HepG2 (cell line): ENCODE data around the gene LRRFIP2. TPM values are rescaled to one million over a fixed set of nuclear protein-coding genes. Genes with fewer than 3 reads are reported as not detected.

Experiments
- BORCS8-MEF2B ChIP-seq: sonication (generic); formaldehyde crosslinking; IDR thresholded peaks from 2 replicates; pipeline ENCODE4 v1.8.0; 2022; ENCODE audit warnings: mild to moderate bottlenecking, missing genetic modification reagents
- MEF2D ChIP-seq: sonication (generic); formaldehyde crosslinking; IDR thresholded peaks from 2 replicates; pipeline ENCODE4 v1.5.1; 2020; ENCODE audit warnings: mild to moderate bottlenecking, missing genetic modification reagents
- NCOA2 ChIP-seq: sonication (generic); formaldehyde crosslinking; IDR thresholded peaks from 2 replicates; pipeline ENCODE4 v1.8.0; 2022; ENCODE audit warnings: inconsistent platforms
- NFYB ChIP-seq: sonication (generic); formaldehyde crosslinking; IDR thresholded peaks from 2 replicates; pipeline ENCODE4 v1.4.0; 2020; ENCODE audit warnings: missing genetic modification reagents
- PRPF4 ChIP-seq: fragments of 200-400 bp; formaldehyde crosslinking; IDR thresholded peaks from 2 replicates; pipeline ENCODE4 v1.6.1; 2016; ENCODE audit warnings: low read length, low read depth; ENCODE audit not compliant: poor library complexity, severe bottlenecking
- RARA ChIP-seq: IDR thresholded peaks from 2 replicates; pipeline ENCODE4 v1.6.1; 2016; ENCODE audit warnings: missing genetic modification reagents, missing compliant biosample characterization
- SCMH1 ChIP-seq: sonication (generic); formaldehyde crosslinking; IDR thresholded peaks from 2 replicates; pipeline ENCODE4 v1.9.0; 2021; ENCODE audit warnings: missing genetic modification reagents, mild to moderate bottlenecking, borderline replicate concordance
- SP140L ChIP-seq: sonication (generic); formaldehyde crosslinking; IDR thresholded peaks from 2 replicates; pipeline ENCODE4 v1.4.0; 2020; ENCODE audit warnings: missing genetic modification reagents, borderline replicate concordance
- ZBTB21 ChIP-seq: sonication (generic); formaldehyde crosslinking; IDR thresholded peaks from 2 replicates; pipeline ENCODE4 v1.4.0; 2020; ENCODE audit warnings: missing genetic modification reagents
- ZNF263 ChIP-seq: sonication (generic); formaldehyde crosslinking; IDR thresholded peaks from 2 replicates; pipeline ENCODE4 v1.4.0; 2020; ENCODE audit warnings: missing genetic modification reagents
- ZNF331 ChIP-seq: sonication (generic); formaldehyde crosslinking; IDR thresholded peaks from 2 replicates; pipeline ENCODE4 v1.4.0; 2020; ENCODE audit warnings: missing genetic modification reagents
- ZNF556 ChIP-seq: sonication (generic); formaldehyde crosslinking; IDR thresholded peaks from 2 replicates; pipeline ENCODE4 v1.4.0; 2020; ENCODE audit warnings: mild to moderate bottlenecking, missing genetic modification reagents, borderline replicate concordance
- ZNF644 ChIP-seq: IDR thresholded peaks from 2 replicates; pipeline ENCODE4 v1.6.1; 2016; ENCODE audit warnings: low read depth
- ZNF660 ChIP-seq: sonication (generic); formaldehyde crosslinking; IDR thresholded peaks from 2 replicates; pipeline ENCODE4 v1.5.1; 2020; ENCODE audit warnings: mild to moderate bottlenecking, low read depth, missing genetic modification reagents, borderline replicate concordance
- ZNF891 ChIP-seq: sonication (generic); formaldehyde crosslinking; IDR thresholded peaks from 2 replicates; pipeline ENCODE4 v1.5.0; 2020; ENCODE audit warnings: mild to moderate bottlenecking, missing genetic modification reagents
- polyA plus RNA-seq, 8 experiments: library from polyadenylated mRNA; depleted of rRNA in 3 of 8; stranded (reverse) in 7 of 8; unstranded in 1 of 8; fragments of >200 nt; fragmentation: Illumina TruSeq in 4 of 8; extraction: Trizol in 4 of 8; gene quantifications; 2 replicates each; pipeline versions ENCODE4 v1.2.1 to v1.2.3, GENCODE V29; 2011 to 2016; ENCODE audit warnings: low read depth in 4 of 8, missing spikeins in 1 of 8, mixed read lengths in 1 of 8; ENCODE audit not compliant: insufficient read depth in 1 of 8
- total RNA-seq, 5 experiments: library from RNA; depleted of rRNA; stranded (reverse); fragments of >200 nt; fragmentation: Illumina TruSeq; extraction: Trizol; gene quantifications; 2 replicates each; pipeline ENCODE4 v1.2.3, GENCODE V29; 2016; ENCODE audit warnings: low read depth in 1 of 5
- TF ChIP-seq, protein P1 (sequence below): sonication (generic); formaldehyde crosslinking; IDR thresholded peaks from 2 replicates; pipeline ENCODE4 v1.9.0; 2021; ENCODE audit warnings: missing genetic modification reagents, mild to moderate bottlenecking, borderline replicate concordance
- TF ChIP-seq, protein P2 (sequence below): sonication (generic); formaldehyde crosslinking; IDR thresholded peaks from 2 replicates; pipeline ENCODE4 v1.4.0; 2020; ENCODE audit warnings: missing genetic modification reagents, borderline replicate concordance
- TF ChIP-seq, protein P3 (sequence below): IDR thresholded peaks from 2 replicates; pipeline ENCODE4 v1.6.1; 2016; ENCODE audit warnings: low read depth
- TF ChIP-seq, protein P4 (sequence below): sonication (generic); formaldehyde crosslinking; IDR thresholded peaks from 2 replicates; pipeline ENCODE4 v1.5.0; 2020; ENCODE audit warnings: missing genetic modification reagents
- TF ChIP-seq, protein P5 (sequence below): sonication (generic); formaldehyde crosslinking; IDR thresholded peaks from 2 replicates; pipeline ENCODE4 v1.4.0; 2020; ENCODE audit warnings: mild to moderate bottlenecking, missing genetic modification reagents, borderline replicate concordance

The LRRFIP2 gene
- total and polyA plus RNA-seq, 2 of the 13 experiments (the other 11 are each of a cell fraction or from before 2014, with no cell fraction given): 13.5 to 32.2 TPM

DNA sequence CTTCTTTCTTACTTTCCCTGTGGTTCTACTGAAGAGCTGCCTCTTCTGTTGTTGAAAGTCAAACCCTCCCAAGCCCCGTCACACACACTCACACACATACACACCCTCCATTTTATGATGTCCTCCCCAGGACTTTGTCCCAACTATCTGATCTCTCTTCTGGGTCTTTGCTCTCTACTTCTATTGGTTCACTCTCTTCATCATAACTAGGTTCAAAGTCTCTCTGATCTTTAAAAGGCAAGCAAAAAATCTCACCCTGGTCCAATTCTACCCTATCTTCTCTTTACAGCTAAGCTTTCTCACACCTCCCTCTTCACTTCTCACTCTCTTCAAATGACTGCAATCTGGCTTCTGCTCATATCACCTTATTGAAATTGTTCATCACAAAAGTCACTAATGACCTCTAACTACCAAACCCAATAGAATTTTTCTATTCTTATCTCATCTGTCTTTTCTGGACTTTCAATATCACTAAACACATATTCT is 34.8 kb downstream of the LRRFIP2 start (continued):
- TF ChIP-seq NFYB (CRISPR knock-in tag) (peak; percentile 52; the same call in 1 of the 2 replicates), RARA (CRISPR knock-in tag) (0 out of 2 replicates have a peak, but pooled peaks have one; percentile 6), ZNF891 (no peak), ZNF263 (CRISPR knock-in tag) (no peak), BORCS8-MEF2B (CRISPR knock-in tag) (no peak), NCOA2 (CRISPR knock-in tag) (no peak), MEF2D (CRISPR knock-in tag) (no peak), ZNF644 (CRISPR knock-in tag) (peak; percentile 73), ZNF660 (CRISPR knock-in tag) (no peak), PRPF4 (no peak), ZBTB21 (0 out of 2 replicates have a peak, but pooled peaks have one; percentile 21), SP140L (CRISPR knock-in tag) (no peak), ZNF331 (CRISPR knock-in tag) (0 out of 2 replicates have a peak, but pooled peaks have one; percentile 23), ZNF556 (no peak), SCMH1 (CRISPR knock-in tag) (no peak)
- TF ChIP-seq, protein P1, sequence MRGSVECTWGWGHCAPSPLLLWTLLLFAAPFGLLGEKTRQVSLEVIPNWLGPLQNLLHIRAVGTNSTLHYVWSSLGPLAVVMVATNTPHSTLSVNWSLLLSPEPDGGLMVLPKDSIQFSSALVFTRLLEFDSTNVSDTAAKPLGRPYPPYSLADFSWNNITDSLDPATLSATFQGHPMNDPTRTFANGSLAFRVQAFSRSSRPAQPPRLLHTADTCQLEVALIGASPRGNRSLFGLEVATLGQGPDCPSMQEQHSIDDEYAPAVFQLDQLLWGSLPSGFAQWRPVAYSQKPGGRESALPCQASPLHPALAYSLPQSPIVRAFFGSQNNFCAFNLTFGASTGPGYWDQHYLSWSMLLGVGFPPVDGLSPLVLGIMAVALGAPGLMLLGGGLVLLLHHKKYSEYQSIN: no peak
- TF ChIP-seq, protein P2, sequence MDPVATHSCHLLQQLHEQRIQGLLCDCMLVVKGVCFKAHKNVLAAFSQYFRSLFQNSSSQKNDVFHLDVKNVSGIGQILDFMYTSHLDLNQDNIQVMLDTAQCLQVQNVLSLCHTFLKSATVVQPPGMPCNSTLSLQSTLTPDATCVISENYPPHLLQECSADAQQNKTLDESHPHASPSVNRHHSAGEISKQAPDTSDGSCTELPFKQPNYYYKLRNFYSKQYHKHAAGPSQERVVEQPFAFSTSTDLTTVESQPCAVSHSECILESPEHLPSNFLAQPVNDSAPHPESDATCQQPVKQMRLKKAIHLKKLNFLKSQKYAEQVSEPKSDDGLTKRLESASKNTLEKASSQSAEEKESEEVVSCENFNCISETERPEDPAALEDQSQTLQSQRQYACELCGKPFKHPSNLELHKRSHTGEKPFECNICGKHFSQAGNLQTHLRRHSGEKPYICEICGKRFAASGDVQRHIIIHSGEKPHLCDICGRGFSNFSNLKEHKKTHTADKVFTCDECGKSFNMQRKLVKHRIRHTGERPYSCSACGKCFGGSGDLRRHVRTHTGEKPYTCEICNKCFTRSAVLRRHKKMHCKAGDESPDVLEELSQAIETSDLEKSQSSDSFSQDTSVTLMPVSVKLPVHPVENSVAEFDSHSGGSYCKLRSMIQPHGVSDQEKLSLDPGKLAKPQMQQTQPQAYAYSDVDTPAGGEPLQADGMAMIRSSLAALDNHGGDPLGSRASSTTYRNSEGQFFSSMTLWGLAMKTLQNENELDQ: no peak
- TF ChIP-seq, protein P3, sequence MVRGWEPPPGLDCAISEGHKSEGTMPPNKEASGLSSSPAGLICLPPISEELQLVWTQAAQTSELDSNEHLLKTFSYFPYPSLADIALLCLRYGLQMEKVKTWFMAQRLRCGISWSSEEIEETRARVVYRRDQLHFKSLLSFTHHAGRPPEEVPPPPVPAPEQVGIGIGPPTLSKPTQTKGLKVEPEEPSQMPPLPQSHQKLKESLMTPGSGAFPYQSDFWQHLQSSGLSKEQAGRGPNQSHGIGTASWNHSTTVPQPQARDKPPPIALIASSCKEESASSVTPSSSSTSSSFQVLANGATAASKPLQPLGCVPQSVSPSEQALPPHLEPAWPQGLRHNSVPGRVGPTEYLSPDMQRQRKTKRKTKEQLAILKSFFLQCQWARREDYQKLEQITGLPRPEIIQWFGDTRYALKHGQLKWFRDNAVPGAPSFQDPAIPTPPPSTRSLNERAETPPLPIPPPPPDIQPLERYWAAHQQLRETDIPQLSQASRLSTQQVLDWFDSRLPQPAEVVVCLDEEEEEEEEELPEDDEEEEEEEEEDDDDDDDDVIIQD: peak; percentile 95
- TF ChIP-seq, protein P4, sequence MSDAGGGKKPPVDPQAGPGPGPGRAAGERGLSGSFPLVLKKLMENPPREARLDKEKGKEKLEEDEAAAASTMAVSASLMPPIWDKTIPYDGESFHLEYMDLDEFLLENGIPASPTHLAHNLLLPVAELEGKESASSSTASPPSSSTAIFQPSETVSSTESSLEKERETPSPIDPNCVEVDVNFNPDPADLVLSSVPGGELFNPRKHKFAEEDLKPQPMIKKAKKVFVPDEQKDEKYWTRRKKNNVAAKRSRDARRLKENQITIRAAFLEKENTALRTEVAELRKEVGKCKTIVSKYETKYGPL (CRISPR knock-in tag): no peak
- TF ChIP-seq, protein P5, sequence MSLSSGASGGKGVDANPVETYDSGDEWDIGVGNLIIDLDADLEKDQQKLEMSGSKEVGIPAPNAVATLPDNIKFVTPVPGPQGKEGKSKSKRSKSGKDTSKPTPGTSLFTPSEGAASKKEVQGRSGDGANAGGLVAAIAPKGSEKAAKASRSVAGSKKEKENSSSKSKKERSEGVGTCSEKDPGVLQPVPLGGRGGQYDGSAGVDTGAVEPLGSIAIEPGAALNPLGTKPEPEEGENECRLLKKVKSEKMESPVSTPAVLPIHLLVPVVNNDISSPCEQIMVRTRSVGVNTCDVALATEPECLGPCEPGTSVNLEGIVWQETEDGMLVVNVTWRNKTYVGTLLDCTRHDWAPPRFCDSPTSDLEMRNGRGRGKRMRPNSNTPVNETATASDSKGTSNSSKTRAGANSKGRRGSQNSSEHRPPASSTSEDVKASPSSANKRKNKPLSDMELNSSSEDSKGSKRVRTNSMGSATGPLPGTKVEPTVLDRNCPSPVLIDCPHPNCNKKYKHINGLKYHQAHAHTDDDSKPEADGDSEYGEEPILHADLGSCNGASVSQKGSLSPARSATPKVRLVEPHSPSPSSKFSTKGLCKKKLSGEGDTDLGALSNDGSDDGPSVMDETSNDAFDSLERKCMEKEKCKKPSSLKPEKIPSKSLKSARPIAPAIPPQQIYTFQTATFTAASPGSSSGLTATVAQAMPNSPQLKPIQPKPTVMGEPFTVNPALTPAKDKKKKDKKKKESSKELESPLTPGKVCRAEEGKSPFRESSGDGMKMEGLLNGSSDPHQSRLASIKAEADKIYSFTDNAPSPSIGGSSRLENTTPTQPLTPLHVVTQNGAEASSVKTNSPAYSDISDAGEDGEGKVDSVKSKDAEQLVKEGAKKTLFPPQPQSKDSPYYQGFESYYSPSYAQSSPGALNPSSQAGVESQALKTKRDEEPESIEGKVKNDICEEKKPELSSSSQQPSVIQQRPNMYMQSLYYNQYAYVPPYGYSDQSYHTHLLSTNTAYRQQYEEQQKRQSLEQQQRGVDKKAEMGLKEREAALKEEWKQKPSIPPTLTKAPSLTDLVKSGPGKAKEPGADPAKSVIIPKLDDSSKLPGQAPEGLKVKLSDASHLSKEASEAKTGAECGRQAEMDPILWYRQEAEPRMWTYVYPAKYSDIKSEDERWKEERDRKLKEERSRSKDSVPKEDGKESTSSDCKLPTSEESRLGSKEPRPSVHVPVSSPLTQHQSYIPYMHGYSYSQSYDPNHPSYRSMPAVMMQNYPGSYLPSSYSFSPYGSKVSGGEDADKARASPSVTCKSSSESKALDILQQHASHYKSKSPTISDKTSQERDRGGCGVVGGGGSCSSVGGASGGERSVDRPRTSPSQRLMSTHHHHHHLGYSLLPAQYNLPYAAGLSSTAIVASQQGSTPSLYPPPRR (CRISPR knock-in tag): no peak
